Right lobe of liver (tissue), 6 donors: ENCODE measurements around the gene ARID5B. TPM values are rescaled to one million over a fixed set of nuclear protein-coding genes. Genes with fewer than 3 reads are reported as not detected.

Experiments used
- ATAC-seq, 4 donors: fragments of 200-7000 bp; cut with Tn5 transposase; one replicate each; pipeline ENCODE4 v1.9.1; 2020; ENCODE audit warnings: mild to moderate bottlenecking in 4 of 4, moderate library complexity in 4 of 4
- DNase-seq, 3 donors: peaks; one replicate each; pipeline ENCODE4 v3.0.0-alpha.2; 2020
- H3K27ac ChIP-seq, 3 donors: fragments of 200-600 bp; one replicate each; pipeline ENCODE4 v1.8.0; 2022
- H3K27me3 ChIP-seq, 2 donors: fragments of 200-600 bp; one replicate each; pipeline ENCODE4 v1.8.0; 2022
- H3K36me3 ChIP-seq, 4 donors: fragments of 200-600 bp; sonication (generic) in 1 of 4; one replicate each; pipeline versions ENCODE4 v1.5.1 to v1.8.0; 2017 to 2022; ENCODE audit warnings: control low read depth in 1 of 4
- H3K4me1 ChIP-seq, 4 donors: fragments of 200-600 bp; sonication (generic) in 1 of 4; one replicate each; pipeline versions ENCODE4 v1.5.1 to v1.8.0; 2017 to 2022; ENCODE audit warnings: control low read depth in 1 of 4
- H3K4me3 ChIP-seq, 3 donors: fragments of 200-600 bp; one replicate each; pipeline ENCODE4 v1.8.0; 2022
- H3K9me3 ChIP-seq, 4 donors: fragments of 200-600 bp; sonication (generic) in 1 of 4; one replicate each; pipeline versions ENCODE4 v1.5.1 to v1.8.0; 2017 to 2022; ENCODE audit warnings: control low read depth in 1 of 4
- CTCF ChIP-seq, 4 donors: fragments of 200-600 bp in 3 of 4; fragments of 450-650 bp in 1 of 4; IDR thresholded peaks; one replicate each; pipeline versions ENCODE4 v1.5.1 to v1.8.0; 2016 to 2022; ENCODE audit warnings: antibody characterized with exemption in 4 of 4, mild to moderate bottlenecking in 2 of 4
- POLR2A ChIP-seq: fragments of 450-650 bp; IDR thresholded peaks from one replicate; pipeline ENCODE4 v1.6.1; 2017; ENCODE audit warnings: antibody characterized with exemption, mild to moderate bottlenecking
- WGBS: methylation state at CpG from one replicate; pipeline ENCODE4 v1.1.6; 2018; ENCODE audit warnings: low coverage, low lambda C conversion rate; ENCODE audit not compliant: insufficient coverage; ENCODE audit errors: missing lambda C conversion rate; 5-methylcytosine and 5-hydroxymethylcytosine counted together
- intact Hi-C, 2 donors: fragments of 100-400 bp; cut with DNase I; formaldehyde crosslinking; loops; one replicate each; pipeline versions ENCODE4 v1.11.2 to v1.14.1; 2022
- total RNA-seq, 6 experiments: library from RNA; depleted of rRNA in 2 of 6; stranded (reverse); fragments of >200 nt in 2 of 6; fragmentation: NEBNext Ultra II Directional in 3 of 6; extraction: Animal tissue kit (Norgen Biotek cat#: 25700) in 3 of 6; gene quantifications; one replicate each; pipeline versions ENCODE4 v1.1.0 to v1.2.4, GENCODE V29; 2016 to 2023
- donor health status: DM: no; HTN: yes; CAD: no.
- donor health status: DM: no; HTN: no; CAD: no.
- donor health status: DM: no; HTN: no; CAD: no.
- donor health status: DM: no; HTN: yes; CAD: no.
- donor health status: DM: no; HTN: yes; CAD: no.

The ARID5B gene
- total RNA-seq, 6 experiments from 2014 or later, result 2.7 to 10.5 (median 5.3) TPM

- Histone ChIP-seq H3K4me1 (no peaks in the 10 kb centered on the region), H3K27ac (no peak overlapping the region), H3K27me3 (no peaks in the 10 kb centered on the region), H3K4me3 (no peak overlapping the region), H3K9me3 (no peaks in the 10 kb centered on the region), H3K36me3 (no peaks in the 10 kb centered on the region)
- DNase-seq (no peak), ATAC-seq (no peak)
- 85% methylated on average over 1 of the region's 1 CpG for WGBS
- no peak for TF ChIP-seq CTCF (IDR thresholded peaks at IDR 0.05)
- no peak for TF ChIP-seq POLR2A
- intact Hi-C loops, result no loop called here
Measured at GRCh38 chr10:61981460-61981859, 80.0 kb downstream of the ARID5B start.

DNA sequence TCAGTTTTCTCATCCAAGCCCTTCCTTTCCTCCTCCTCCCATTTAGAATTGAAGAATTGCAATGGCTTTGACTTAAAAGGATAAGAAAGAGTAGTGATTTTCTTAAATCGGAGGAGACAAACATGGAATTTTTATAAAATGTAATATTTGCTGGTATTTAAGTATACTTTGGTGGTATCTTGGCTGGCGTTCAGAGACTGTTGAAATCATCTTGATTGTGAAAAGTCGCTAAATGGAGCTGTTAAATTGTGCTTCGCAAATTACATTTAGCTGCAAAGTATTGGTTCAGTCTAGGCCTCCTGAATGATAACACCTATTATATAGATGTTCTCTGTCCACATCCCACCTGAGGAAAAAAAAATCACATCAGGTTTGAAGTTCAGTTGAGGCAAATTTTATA is 81.8 kb downstream of the ARID5B start:
- no peak for DNase-seq
- H3K4me3 ChIP-seq, result no peak overlapping the region
- intact Hi-C loops, result no loop called here
- H3K27ac ChIP-seq, result no peak overlapping the region
- H3K36me3 ChIP-seq, result no peaks in the 10 kb centered on the region
- H3K9me3 ChIP-seq, result no peaks in the 10 kb centered on the region
- TF ChIP-seq CTCF (IDR thresholded peaks at IDR 0.05) (no peak), POLR2A (no peak)
- peaks cover 0 to 10% (median 2%) of the 10 kb centered on the region in 4 donors for H3K4me1 ChIP-seq
- no peaks in the 10 kb centered on the region for H3K27me3 ChIP-seq
- WGBS, result 93% methylated on average over 4 of the region's 4 CpGs
- no peak for ATAC-seq

GRCh38 chr10:61984803-61985418 is 83.4 kb downstream of the ARID5B start:
- Histone ChIP-seq H3K27me3 (no peaks in the 10 kb centered on the region), H3K4me1 (peaks cover 0 to 12% (median 2%) of the 10 kb centered on the region in 4 donors), H3K36me3 (no peaks in the 10 kb centered on the region), H3K9me3 (no peaks in the 10 kb centered on the region), H3K4me3 (no peak overlapping the region), H3K27ac (no peak overlapping the region)
- TF ChIP-seq POLR2A (no peak), CTCF (IDR thresholded peaks at IDR 0.05) (no peak)
- no peak for ATAC-seq
- no peak for DNase-seq
- intact Hi-C loops, result no loop called here
- WGBS, result 88% methylated on average over 3 of the region's 3 CpGs

GRCh38 chr10:61985715-61986114 is 84.2 kb downstream of the ARID5B start:
- WGBS, result 95% methylated on average over 5 of the region's 5 CpGs
- no peaks in the 10 kb centered on the region for H3K27me3 ChIP-seq
- no peaks in the 10 kb centered on the region for H3K36me3 ChIP-seq
- no peak for DNase-seq
- no peaks in the 10 kb centered on the region for H3K9me3 ChIP-seq
- no peak for ATAC-seq
- H3K4me1 ChIP-seq, result peaks cover 0 to 12% (median 2%) of the 10 kb centered on the region in 4 donors
- no peak overlapping the region for H3K4me3 ChIP-seq
- TF ChIP-seq CTCF (IDR thresholded peaks at IDR 0.05), result no peak
- no peak for TF ChIP-seq POLR2A
- intact Hi-C loops, result no loop called here
- no peak overlapping the region for H3K27ac ChIP-seq
